Body of pancreas (tissue), 4 donors: ENCODE measurements around the gene GOLGA6L2.

Experiments used
- CTCF ChIP-seq, 7 experiments: fragments of 450-650 bp in 4 of 7; fragments of 200-600 bp in 3 of 7; sonication (generic) in 3 of 7; IDR thresholded peaks; one replicate each; pipeline ENCODE4 v1.5.1; 2016 to 2019; ENCODE audit warnings: antibody characterized with exemption in 7 of 7
- POLR2A ChIP-seq, 3 donors: fragments of 450-650 bp; IDR thresholded peaks; one replicate each; pipeline ENCODE4 v1.6.1; 2016; ENCODE audit warnings: antibody characterized with exemption in 3 of 3, mild to moderate bottlenecking in 2 of 3

- no peak for TF ChIP-seq POLR2A (IDR thresholded peaks at IDR 0.05)
- no peak for TF ChIP-seq CTCF (IDR thresholded peaks at IDR 0.05)
These were observed 30.9 kb upstream of the GOLGA6L2 start for GRCh38 chr15:23477920-23478319.
